ENCODE results near the gene MLC1. TPM values are rescaled to one million over a fixed set of nuclear protein-coding genes. Genes with fewer than 3 reads are reported as not detected.

Gene MLC1
- total and polyA plus RNA-seq, 4 donors: 0.13 to 9.4 (median 0.33) TPM; not detected in 1

DNA sequence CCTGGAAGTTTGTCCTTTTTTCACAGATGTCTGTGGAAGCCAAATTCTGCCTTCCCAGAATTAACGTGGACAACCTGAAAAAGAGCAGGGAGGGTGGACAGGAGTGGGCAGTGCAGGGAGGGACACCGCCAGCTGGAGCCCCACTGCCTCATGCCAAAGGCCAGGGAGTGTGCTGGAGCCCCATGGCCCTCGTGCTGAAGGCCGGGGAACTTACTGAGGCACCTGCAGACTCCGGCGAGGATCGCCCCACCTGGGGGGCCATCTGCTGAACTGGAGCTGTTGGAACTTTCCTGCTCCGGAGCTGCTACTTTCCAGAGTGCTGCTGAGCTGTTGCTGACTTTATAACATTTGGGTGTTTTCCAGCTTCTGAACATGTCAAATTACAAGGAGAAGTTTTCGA lies 39.8 kb upstream of the MLC1 start:
- Histone ChIP-seq H3K27me3 (ENCODE audit: control insufficient read depth in 4 of 4, insufficient read depth in 4 of 4, low read length in 3 of 4) (no peaks in the 10 kb centered on the region), H3K27ac (ENCODE audit: low read depth in 1 of 2, low read length in 2 of 2) (no peak overlapping the region), H3K4me3 (ENCODE audit: low read depth in 1 of 3, low read length in 3 of 3) (no peak overlapping the region), H3K4me1 (ENCODE audit: control insufficient read depth in 4 of 4, insufficient read depth in 4 of 4, low read length in 3 of 4) (peaks cover 1 to 8% (median 5%) of the 10 kb centered on the region in 4 donors), H3K9me3 (ENCODE audit: control insufficient read depth in 4 of 4, low read length in 3 of 4) (peaks cover 0 to 4% (median 0%) of the 10 kb centered on the region in 4 donors), H3K36me3 (ENCODE audit: control insufficient read depth in 4 of 4, insufficient read depth in 3 of 4, low read depth in 1 of 4, low read length in 3 of 4) (no peaks in the 10 kb centered on the region), H3K9ac (ENCODE audit: low read depth in 1 of 2, low read length in 2 of 2) (no peak overlapping the region)
- TF ChIP-seq SP1 (IDR thresholded peaks at IDR 0.05): no peak
- 93% methylated on average over 9 of the region's 9 CpGs for WGBS
- DNase-seq (ENCODE audit: low spot score): no peak

- H3K36me3 ChIP-seq (ENCODE audit: control insufficient read depth in 4 of 4, insufficient read depth in 3 of 4, low read depth in 1 of 4, low read length in 3 of 4): no peaks in the 10 kb centered on the region
- H3K9me3 ChIP-seq (ENCODE audit: control insufficient read depth in 4 of 4, low read length in 3 of 4): peaks cover 0 to 4% (median 0%) of the 10 kb centered on the region in 4 donors
- no peaks in the 10 kb centered on the region for H3K27me3 ChIP-seq (ENCODE audit: control insufficient read depth in 4 of 4, insufficient read depth in 4 of 4, low read length in 3 of 4)
- WGBS: 71% methylated on average over 4 of the region's 4 CpGs
- no peak overlapping the region for H3K9ac ChIP-seq (ENCODE audit: low read depth in 1 of 2, low read length in 2 of 2)
- DNase-seq (ENCODE audit: low spot score): no peak
- no peak overlapping the region for H3K27ac ChIP-seq (ENCODE audit: low read depth in 1 of 2, low read length in 2 of 2)
- no peak overlapping the region for H3K4me3 ChIP-seq (ENCODE audit: low read depth in 1 of 3, low read length in 3 of 3)
- no peak for TF ChIP-seq HNF4A (conservative IDR thresholded peaks at IDR 0.05)
- peaks cover 7 to 24% (median 16%) of the 10 kb centered on the region in 4 donors for H3K4me1 ChIP-seq (ENCODE audit: control insufficient read depth in 4 of 4, insufficient read depth in 4 of 4, low read length in 3 of 4)
These were observed 37.9 kb upstream of the MLC1 start for GRCh38 chr22:50123119-50123518.

DNA sequence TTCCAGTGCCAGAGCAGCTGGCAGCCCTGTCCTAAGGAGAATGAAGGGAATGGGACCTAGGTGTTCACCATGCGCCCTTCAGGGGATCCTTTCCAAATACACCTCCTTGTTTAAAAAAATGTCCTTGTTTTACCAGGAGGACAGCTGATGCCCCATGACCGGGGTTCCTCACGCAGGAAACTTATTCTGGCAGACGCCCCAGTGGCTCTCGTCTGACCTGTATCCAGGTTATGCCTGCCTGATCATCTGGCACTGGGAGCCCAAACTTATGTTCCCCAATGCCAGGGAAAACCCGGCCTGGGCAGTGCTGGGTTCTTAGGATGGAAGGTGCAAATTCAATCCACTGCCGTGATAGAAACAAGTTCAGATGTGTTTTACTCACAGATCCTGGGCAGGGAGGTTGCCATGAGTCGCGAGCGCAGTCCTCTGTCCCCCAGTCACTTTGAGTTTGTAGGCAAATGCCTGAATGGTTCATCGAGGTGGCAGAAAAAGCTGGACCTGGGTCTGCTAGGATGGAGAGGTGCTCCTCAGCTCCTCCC lies 36.0 kb upstream of the MLC1 start:
- Histone ChIP-seq H3K27me3 (ENCODE audit: control insufficient read depth in 4 of 4, insufficient read depth in 4 of 4, low read length in 3 of 4) (no peaks in the 10 kb centered on the region), H3K36me3 (ENCODE audit: control insufficient read depth in 4 of 4, insufficient read depth in 3 of 4, low read depth in 1 of 4, low read length in 3 of 4) (no peaks in the 10 kb centered on the region), H3K27ac (ENCODE audit: low read depth in 1 of 2, low read length in 2 of 2) (no peak overlapping the region), H3K4me3 (ENCODE audit: low read depth in 1 of 3, low read length in 3 of 3) (no peak overlapping the region), H3K9ac (ENCODE audit: low read depth in 1 of 2, low read length in 2 of 2) (no peak overlapping the region), H3K9me3 (ENCODE audit: control insufficient read depth in 4 of 4, low read length in 3 of 4) (peaks cover 0 to 4% (median 0%) of the 10 kb centered on the region in 4 donors), H3K4me1 (ENCODE audit: control insufficient read depth in 4 of 4, insufficient read depth in 4 of 4, low read length in 3 of 4) (peaks cover 7 to 24% (median 16%) of the 10 kb centered on the region in 4 donors)
- no peak for DNase-seq (ENCODE audit: low spot score)
- 64% methylated on average over 11 of the region's 11 CpGs for WGBS
- TF ChIP-seq NR2F2 (IDR thresholded peaks at IDR 0.05) (no peak), YY1 (IDR thresholded peaks at IDR 0.05) (no peak), SP1 (IDR thresholded peaks at IDR 0.05) (no peak), HNF4G (IDR thresholded peaks at IDR 0.05) (no peak), TAF1 (conservative IDR thresholded peaks at IDR 0.05) (no peak), JUND (IDR thresholded peaks at IDR 0.05) (no peak), RAD21 (IDR thresholded peaks at IDR 0.05) (no peak), FOXA2 (IDR thresholded peaks at IDR 0.05) (no peak), HNF4A (conservative IDR thresholded peaks at IDR 0.05) (no peak), RXRA (IDR thresholded peaks at IDR 0.05) (no peak), ATF3 (IDR thresholded peaks at IDR 0.05) (no peak), REST (IDR thresholded peaks at IDR 0.05) (no peak)
- TF ChIP-seq, protein P1, sequence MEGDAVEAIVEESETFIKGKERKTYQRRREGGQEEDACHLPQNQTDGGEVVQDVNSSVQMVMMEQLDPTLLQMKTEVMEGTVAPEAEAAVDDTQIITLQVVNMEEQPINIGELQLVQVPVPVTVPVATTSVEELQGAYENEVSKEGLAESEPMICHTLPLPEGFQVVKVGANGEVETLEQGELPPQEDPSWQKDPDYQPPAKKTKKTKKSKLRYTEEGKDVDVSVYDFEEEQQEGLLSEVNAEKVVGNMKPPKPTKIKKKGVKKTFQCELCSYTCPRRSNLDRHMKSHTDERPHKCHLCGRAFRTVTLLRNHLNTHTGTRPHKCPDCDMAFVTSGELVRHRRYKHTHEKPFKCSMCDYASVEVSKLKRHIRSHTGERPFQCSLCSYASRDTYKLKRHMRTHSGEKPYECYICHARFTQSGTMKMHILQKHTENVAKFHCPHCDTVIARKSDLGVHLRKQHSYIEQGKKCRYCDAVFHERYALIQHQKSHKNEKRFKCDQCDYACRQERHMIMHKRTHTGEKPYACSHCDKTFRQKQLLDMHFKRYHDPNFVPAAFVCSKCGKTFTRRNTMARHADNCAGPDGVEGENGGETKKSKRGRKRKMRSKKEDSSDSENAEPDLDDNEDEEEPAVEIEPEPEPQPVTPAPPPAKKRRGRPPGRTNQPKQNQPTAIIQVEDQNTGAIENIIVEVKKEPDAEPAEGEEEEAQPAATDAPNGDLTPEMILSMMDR (IDR thresholded peaks at IDR 0.05; ENCODE audit: low read depth, low read length, missing input control): no peak
